ENCODE data around the gene RFTN2.

DNA sequence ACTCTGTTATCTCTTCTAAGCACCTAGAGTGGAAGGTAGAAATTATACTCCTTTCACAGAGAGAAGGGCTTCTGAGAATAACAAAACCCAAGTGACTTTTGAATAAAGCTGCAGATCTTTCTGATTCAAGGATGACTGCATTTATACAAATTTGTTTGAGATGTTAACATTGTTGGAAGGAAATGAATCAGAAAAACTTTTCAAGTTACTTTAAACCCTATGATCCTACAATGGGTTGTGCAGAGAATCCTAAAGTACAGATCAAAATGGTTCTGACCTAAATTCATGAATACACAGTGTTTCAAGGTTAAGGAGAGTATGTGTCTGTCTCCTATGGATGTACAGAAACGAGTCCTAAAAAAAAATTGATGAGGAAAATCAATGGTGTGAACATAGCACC, 1.8 kb downstream of the RFTN2 start:
- no peak for TF ChIP-seq EZH2 (optimal IDR thresholded peaks at IDR 0.05; ENCODE audit: low read depth, low read length)
- TF ChIP-seq, protein P1, sequence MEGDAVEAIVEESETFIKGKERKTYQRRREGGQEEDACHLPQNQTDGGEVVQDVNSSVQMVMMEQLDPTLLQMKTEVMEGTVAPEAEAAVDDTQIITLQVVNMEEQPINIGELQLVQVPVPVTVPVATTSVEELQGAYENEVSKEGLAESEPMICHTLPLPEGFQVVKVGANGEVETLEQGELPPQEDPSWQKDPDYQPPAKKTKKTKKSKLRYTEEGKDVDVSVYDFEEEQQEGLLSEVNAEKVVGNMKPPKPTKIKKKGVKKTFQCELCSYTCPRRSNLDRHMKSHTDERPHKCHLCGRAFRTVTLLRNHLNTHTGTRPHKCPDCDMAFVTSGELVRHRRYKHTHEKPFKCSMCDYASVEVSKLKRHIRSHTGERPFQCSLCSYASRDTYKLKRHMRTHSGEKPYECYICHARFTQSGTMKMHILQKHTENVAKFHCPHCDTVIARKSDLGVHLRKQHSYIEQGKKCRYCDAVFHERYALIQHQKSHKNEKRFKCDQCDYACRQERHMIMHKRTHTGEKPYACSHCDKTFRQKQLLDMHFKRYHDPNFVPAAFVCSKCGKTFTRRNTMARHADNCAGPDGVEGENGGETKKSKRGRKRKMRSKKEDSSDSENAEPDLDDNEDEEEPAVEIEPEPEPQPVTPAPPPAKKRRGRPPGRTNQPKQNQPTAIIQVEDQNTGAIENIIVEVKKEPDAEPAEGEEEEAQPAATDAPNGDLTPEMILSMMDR (IDR thresholded peaks at IDR 0.05; ENCODE audit: low read length), result no peak
